ENCODE measurements around the gene GRK2. TPM values are rescaled to one million over a fixed set of nuclear protein-coding genes. Genes with fewer than 3 reads are reported as not detected.

GRK2 gene
- polyA plus RNA-seq, 1 donor from 2014 or later, result 47.3 TPM

DNA sequence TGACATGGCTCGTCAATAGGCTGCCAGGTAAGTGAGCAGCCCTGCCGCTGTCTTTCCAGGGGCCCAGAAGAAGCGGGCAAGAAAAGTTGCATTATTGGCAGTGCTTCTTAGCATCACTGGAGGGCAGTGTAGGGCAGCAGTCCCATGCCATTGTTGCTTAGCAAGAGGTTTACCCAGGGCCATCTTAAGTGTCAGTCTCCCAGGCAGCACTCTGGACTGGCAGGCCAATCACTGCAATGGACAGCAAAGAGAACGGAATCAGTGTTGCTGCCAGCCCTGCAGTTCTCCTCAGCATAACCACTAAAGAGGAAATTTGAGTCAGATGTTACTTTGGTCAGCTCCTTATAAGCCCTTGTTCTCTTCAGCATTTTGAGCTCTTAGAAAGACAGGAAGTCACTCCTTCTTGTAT is 13.4 kb upstream of the GRK2 start:
- Histone ChIP-seq H3K36me3 (ENCODE audit: insufficient read depth, low read length) (peaks cover 8% of the 10 kb centered on the region), H3K27me3 (ENCODE audit: insufficient read depth, low read depth, low read length) (no peaks in the 10 kb centered on the region), H3K9me3 (ENCODE audit: low read length) (no peaks in the 10 kb centered on the region), H4K20me1 (ENCODE audit: insufficient read depth) (no peaks in the 10 kb centered on the region), H3K9me2 (ENCODE audit: insufficient read depth, low read length) (no peaks in the 10 kb centered on the region), H3K9ac (ENCODE audit: low read length) (no peak overlapping the region), H3K79me2 (replicated peaks; ENCODE audit: insufficient read depth, low read length) (no peaks in the 10 kb centered on the region), H3K4me3 (ENCODE audit: low read length) (no peak overlapping the region), H3K27ac (ENCODE audit: low read length) (no peak overlapping the region), H3F3A (ENCODE audit: insufficient read depth, low read length, poor library complexity, severe bottlenecking) (no peaks in the 10 kb centered on the region), H2AFZ (ENCODE audit: low read depth, low read length) (no peak overlapping the region), H3K4me2 (ENCODE audit: low read length) (no peak overlapping the region)
- TF ChIP-seq, protein P1, sequence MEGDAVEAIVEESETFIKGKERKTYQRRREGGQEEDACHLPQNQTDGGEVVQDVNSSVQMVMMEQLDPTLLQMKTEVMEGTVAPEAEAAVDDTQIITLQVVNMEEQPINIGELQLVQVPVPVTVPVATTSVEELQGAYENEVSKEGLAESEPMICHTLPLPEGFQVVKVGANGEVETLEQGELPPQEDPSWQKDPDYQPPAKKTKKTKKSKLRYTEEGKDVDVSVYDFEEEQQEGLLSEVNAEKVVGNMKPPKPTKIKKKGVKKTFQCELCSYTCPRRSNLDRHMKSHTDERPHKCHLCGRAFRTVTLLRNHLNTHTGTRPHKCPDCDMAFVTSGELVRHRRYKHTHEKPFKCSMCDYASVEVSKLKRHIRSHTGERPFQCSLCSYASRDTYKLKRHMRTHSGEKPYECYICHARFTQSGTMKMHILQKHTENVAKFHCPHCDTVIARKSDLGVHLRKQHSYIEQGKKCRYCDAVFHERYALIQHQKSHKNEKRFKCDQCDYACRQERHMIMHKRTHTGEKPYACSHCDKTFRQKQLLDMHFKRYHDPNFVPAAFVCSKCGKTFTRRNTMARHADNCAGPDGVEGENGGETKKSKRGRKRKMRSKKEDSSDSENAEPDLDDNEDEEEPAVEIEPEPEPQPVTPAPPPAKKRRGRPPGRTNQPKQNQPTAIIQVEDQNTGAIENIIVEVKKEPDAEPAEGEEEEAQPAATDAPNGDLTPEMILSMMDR (IDR thresholded peaks at IDR 0.05; ENCODE audit: poor library complexity, severe bottlenecking), result peak; percentile 37
- no peak for TF ChIP-seq SMC3 (conservative IDR thresholded peaks at IDR 0.05; ENCODE audit: poor library complexity)

DNA sequence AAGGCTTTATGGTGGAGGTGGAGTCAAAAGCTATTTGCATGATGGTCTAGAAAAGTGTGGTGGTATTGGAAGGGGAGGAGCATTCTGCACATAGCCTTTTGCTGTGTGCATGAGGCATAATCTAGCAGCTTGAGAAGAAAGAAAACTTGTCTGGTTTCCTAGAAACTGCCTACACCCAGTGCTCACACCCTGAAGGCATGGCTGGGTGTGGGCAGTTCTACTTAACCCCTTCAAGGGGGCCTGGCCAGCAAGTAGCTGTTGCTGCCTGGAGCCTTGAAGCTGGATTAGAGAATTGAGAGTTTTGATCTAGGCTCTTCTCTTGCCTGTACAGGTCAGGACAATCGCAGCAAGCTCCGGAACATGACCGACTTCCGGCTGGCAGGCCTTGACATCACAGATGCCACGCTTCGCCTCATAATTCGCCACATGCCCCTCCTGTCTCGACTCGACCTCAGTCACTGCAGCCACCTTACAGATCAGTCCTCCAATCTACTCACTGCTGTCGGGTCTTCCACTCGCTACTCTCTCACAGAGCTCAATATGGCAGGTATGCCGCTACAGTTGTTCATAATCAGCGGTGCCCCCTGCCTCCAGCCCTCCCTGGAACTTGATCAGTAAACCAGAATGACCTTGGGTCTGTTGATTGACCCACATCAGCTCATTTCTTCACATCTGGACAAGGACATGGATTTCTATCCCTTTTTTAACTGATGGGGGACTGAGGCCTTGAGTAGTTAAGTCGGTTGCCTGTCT is 12.2 kb upstream of the GRK2 start:
- Histone ChIP-seq H3F3A (ENCODE audit: insufficient read depth, low read length, poor library complexity, severe bottlenecking) (no peaks in the 10 kb centered on the region), H3K27ac (ENCODE audit: low read length) (no peak overlapping the region), H3K36me3 (ENCODE audit: insufficient read depth, low read length) (peaks cover 8% of the 10 kb centered on the region), H3K9me3 (ENCODE audit: low read length) (no peaks in the 10 kb centered on the region), H3K9ac (ENCODE audit: low read length) (no peak overlapping the region), H3K9me2 (ENCODE audit: insufficient read depth, low read length) (no peaks in the 10 kb centered on the region), H3K4me3 (ENCODE audit: low read length) (no peak overlapping the region), H3K79me2 (replicated peaks; ENCODE audit: insufficient read depth, low read length) (no peaks in the 10 kb centered on the region), H4K20me1 (ENCODE audit: insufficient read depth) (no peaks in the 10 kb centered on the region), H3K27me3 (ENCODE audit: insufficient read depth, low read depth, low read length) (no peaks in the 10 kb centered on the region), H3K4me2 (ENCODE audit: low read length) (no peak overlapping the region), H2AFZ (ENCODE audit: low read depth, low read length) (no peak overlapping the region)
- TF ChIP-seq TAF1 (IDR thresholded peaks at IDR 0.05; ENCODE audit: low read depth) (no peak), EP300 (conservative IDR thresholded peaks at IDR 0.05; ENCODE audit: poor library complexity, severe bottlenecking) (no peak), RAD21 (conservative IDR thresholded peaks at IDR 0.05) (no peak), POLR2AphosphoS5 (IDR thresholded peaks at IDR 0.05) (no peak), SMC3 (conservative IDR thresholded peaks at IDR 0.05; ENCODE audit: poor library complexity) (no peak), EZH2 (IDR thresholded peaks at IDR 0.05; ENCODE audit: borderline replicate concordance, insufficient read depth, low read length, poor library complexity, severe bottlenecking) (no peak), MXI1 (conservative IDR thresholded peaks at IDR 0.05; ENCODE audit: poor library complexity, severe bottlenecking) (no peak)
- TF ChIP-seq, protein P1 (IDR thresholded peaks at IDR 0.05; ENCODE audit: poor library complexity, severe bottlenecking), result no peak
- TF ChIP-seq, protein P2, sequence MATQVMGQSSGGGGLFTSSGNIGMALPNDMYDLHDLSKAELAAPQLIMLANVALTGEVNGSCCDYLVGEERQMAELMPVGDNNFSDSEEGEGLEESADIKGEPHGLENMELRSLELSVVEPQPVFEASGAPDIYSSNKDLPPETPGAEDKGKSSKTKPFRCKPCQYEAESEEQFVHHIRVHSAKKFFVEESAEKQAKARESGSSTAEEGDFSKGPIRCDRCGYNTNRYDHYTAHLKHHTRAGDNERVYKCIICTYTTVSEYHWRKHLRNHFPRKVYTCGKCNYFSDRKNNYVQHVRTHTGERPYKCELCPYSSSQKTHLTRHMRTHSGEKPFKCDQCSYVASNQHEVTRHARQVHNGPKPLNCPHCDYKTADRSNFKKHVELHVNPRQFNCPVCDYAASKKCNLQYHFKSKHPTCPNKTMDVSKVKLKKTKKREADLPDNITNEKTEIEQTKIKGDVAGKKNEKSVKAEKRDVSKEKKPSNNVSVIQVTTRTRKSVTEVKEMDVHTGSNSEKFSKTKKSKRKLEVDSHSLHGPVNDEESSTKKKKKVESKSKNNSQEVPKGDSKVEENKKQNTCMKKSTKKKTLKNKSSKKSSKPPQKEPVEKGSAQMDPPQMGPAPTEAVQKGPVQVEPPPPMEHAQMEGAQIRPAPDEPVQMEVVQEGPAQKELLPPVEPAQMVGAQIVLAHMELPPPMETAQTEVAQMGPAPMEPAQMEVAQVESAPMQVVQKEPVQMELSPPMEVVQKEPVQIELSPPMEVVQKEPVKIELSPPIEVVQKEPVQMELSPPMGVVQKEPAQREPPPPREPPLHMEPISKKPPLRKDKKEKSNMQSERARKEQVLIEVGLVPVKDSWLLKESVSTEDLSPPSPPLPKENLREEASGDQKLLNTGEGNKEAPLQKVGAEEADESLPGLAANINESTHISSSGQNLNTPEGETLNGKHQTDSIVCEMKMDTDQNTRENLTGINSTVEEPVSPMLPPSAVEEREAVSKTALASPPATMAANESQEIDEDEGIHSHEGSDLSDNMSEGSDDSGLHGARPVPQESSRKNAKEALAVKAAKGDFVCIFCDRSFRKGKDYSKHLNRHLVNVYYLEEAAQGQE (IDR thresholded peaks at IDR 0.05; ENCODE audit: borderline replicate concordance), result no peak

Data from neural cell (in vitro differentiated cells).